ENCODE data around the gene EDIL3. TPM values are rescaled to one million over a fixed set of nuclear protein-coding genes. Genes with fewer than 3 reads are reported as not detected.

EDIL3 gene, protein sequence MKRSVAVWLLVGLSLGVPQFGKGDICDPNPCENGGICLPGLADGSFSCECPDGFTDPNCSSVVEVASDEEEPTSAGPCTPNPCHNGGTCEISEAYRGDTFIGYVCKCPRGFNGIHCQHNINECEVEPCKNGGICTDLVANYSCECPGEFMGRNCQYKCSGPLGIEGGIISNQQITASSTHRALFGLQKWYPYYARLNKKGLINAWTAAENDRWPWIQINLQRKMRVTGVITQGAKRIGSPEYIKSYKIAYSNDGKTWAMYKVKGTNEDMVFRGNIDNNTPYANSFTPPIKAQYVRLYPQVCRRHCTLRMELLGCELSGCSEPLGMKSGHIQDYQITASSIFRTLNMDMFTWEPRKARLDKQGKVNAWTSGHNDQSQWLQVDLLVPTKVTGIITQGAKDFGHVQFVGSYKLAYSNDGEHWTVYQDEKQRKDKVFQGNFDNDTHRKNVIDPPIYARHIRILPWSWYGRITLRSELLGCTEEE
- not detected in 2 replicates for total RNA-seq (2022)
- percentile 1 among the genes with signal in this experiment for Bru-seq, nascent RNA
- BruChase-seq, experiment 1, labeled RNA remaining after a 6-hour chase: not detected
- not detected for BruChase-seq, experiment 2, labeled RNA remaining after a 2-hour chase
- long read RNA-seq: 0 reads

DNA sequence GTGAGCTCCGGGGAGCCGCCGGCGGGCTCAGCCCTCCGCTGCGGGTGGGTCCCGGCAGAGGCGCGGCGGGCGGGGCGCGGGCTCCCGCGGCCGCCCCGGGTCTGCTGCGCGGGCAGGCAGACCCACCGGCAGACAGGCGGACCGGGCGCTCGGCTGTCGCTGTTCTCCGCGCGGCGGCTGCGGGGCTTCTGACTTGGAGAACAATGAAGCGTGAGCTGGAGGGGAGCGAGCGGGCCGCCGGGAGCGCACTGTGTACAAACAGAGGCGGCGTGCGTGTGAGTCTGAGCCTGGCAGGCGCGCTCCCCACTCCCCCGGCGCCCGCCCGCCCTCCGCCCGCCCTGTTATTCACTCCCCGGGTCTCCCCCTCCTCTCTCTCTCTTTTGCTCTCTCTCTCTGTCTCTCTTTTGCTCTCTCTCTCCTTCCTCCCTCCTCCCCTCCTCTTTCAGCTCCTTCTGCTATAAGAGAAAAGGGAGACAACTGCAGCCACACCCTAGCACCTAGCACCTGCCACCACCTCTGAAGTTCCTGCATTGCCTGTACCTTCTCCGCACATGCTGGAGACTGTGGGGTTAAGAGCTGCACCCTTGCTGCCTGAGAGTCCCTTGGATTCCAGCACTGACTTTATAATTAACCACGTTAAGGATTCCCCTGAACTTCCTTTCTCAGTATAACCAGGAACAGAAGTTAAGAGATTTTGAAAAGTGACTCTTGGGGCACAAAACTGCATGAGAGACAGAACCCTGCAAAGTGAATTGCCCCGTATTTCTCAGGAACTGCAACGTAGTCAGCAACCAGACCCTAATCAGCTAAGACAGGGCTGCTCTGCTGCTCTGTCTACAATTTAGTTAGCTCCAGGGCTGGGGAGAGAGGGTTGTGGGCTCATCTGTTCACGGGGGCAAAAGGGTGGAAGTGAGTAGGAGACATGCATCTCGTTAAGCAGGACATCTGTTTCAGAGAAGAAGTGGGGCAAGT is at the start of gene EDIL3:
EDIL3 (minus strand) TSS at position 277 of the 972 bp plus-strand sequence. CDS start 506 bp downstream, outside the sequence.
- Mint-ChIP-seq H3K27ac (ENCODE audit: low read depth, unreplicated experiment) (no peak within 1 kb of the TSS), H3K27me3 (ENCODE audit: insufficient read depth, unreplicated experiment) (peaks cover 74% of the 10 kb centered on the region), H3K36me3 (ENCODE audit: insufficient read depth, unreplicated experiment) (no peaks in the 10 kb centered on the region), H3K4me1 (ENCODE audit: insufficient read depth, unreplicated experiment) (peaks cover 23% of the 10 kb centered on the region), H3K4me3 (ENCODE audit: unreplicated experiment) (peak within 1 kb of the TSS; percentile 65), H3K9me3 (ENCODE audit: unreplicated experiment) (no peaks in the 10 kb centered on the region)
- BruUV-seq (replicated peaks): no TSS peak
- ChIA-PET POLR2A (no interaction called here), CTCF (no interaction called here)
- TF ChIP-seq, protein P1, sequence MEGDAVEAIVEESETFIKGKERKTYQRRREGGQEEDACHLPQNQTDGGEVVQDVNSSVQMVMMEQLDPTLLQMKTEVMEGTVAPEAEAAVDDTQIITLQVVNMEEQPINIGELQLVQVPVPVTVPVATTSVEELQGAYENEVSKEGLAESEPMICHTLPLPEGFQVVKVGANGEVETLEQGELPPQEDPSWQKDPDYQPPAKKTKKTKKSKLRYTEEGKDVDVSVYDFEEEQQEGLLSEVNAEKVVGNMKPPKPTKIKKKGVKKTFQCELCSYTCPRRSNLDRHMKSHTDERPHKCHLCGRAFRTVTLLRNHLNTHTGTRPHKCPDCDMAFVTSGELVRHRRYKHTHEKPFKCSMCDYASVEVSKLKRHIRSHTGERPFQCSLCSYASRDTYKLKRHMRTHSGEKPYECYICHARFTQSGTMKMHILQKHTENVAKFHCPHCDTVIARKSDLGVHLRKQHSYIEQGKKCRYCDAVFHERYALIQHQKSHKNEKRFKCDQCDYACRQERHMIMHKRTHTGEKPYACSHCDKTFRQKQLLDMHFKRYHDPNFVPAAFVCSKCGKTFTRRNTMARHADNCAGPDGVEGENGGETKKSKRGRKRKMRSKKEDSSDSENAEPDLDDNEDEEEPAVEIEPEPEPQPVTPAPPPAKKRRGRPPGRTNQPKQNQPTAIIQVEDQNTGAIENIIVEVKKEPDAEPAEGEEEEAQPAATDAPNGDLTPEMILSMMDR (IDR thresholded peaks at IDR 0.05; ENCODE audit: unreplicated experiment): no peak
- DNase-seq (ENCODE audit: unreplicated experiment): no peak
- intact Hi-C loops (cut with micrococcal nuclease): no loop called here

DNA sequence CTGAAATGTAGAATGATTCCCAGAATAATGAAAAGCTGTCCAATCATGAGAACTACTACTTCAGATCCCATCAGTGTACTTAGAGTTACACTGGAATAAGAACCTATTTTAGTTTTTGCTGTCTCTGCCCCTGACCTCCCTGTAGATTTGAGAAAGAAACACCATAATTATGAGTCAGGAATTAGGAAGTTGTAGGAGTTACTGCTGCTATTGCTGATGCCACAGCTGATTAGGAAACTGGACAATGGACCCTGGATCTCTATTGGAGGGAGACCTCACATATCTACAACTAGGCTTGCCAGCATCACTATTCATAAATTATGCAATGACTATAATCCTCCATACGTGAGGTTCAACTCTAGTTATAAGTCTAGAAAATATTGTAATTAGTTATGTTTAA is 48.8 kb upstream of the EDIL3 start:
- H3K27me3 Mint-ChIP-seq (ENCODE audit: insufficient read depth, unreplicated experiment): peaks cover 78% of the 10 kb centered on the region
- no peak for DNase-seq (ENCODE audit: unreplicated experiment)
- no peaks in the 10 kb centered on the region for H3K36me3 Mint-ChIP-seq (ENCODE audit: insufficient read depth, unreplicated experiment)
- intact Hi-C loops (cut with micrococcal nuclease): no loop called here
- H3K4me1 Mint-ChIP-seq (ENCODE audit: insufficient read depth, unreplicated experiment): no peaks in the 10 kb centered on the region
- H3K4me3 Mint-ChIP-seq (ENCODE audit: unreplicated experiment): no peak overlapping the region
- ChIA-PET POLR2A (no interaction called here), CTCF (interaction anchor here (0.5 to 1.4 kb wide), 2 partner anchors 18 to 147 kb away, joined by 4 read pairs; no protein-coding TSS in a partner anchor)
- BruUV-seq (replicated peaks): no TSS peak
- TF ChIP-seq, protein P1 (IDR thresholded peaks at IDR 0.05; ENCODE audit: unreplicated experiment): no peak
- H3K9me3 Mint-ChIP-seq (ENCODE audit: unreplicated experiment): no peaks in the 10 kb centered on the region
- no peak overlapping the region for H3K27ac Mint-ChIP-seq (ENCODE audit: low read depth, unreplicated experiment)

DNA sequence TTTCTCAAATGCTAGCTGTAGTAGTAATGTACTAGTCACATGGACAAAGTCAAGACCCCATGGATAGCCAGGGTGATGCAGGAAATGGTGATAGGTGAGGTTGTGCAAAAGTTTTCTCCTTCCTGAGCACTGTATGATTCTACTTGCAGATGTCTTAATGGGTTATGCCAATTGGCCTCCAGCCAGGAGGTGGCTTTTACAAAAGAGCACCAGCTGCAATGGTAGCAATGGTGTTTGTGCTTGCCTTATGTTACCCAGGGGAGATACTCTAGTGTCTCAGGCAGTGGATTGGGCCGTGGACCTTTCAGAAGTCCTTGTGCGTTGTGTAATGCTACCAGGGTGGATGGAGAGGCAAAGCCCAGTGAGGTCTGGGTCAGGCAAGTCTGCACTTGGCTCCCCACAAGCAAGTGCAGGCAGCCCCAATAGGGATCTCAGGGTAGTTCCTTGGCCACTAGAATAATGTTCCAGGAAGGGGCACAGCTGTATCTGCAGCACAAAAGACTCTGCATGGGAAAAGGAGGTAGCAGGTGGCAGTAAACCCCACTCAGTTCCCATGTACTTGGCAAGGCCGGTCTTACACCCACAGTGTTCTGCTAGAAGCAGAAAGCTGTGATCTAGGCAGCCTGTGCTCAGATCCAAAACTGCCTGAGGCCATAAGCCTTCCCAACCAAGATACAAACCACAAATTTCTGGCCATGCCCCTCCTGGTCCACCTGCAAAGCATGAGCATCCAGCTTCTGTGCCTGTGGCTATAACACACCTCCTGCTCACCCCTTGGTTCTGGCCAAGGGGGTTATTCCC is 46.4 kb upstream of the EDIL3 start:
- Mint-ChIP-seq H3K27me3 (ENCODE audit: insufficient read depth, unreplicated experiment) (peaks cover 80% of the 10 kb centered on the region), H3K4me3 (ENCODE audit: unreplicated experiment) (no peak overlapping the region), H3K36me3 (ENCODE audit: insufficient read depth, unreplicated experiment) (no peaks in the 10 kb centered on the region), H3K4me1 (ENCODE audit: insufficient read depth, unreplicated experiment) (no peaks in the 10 kb centered on the region), H3K9me3 (ENCODE audit: unreplicated experiment) (no peaks in the 10 kb centered on the region), H3K27ac (ENCODE audit: low read depth, unreplicated experiment) (no peak overlapping the region)
- ChIA-PET CTCF (no interaction called here), POLR2A (no interaction called here)
- DNase-seq (ENCODE audit: unreplicated experiment): peak; percentile 8
- TF ChIP-seq, protein P1 (IDR thresholded peaks at IDR 0.05; ENCODE audit: unreplicated experiment): no peak
- no TSS peak for BruUV-seq (replicated peaks)
- intact Hi-C loops (cut with micrococcal nuclease): no loop called here
